ENCODE results near the gene BLTP3A.

BLTP3A gene

DNA sequence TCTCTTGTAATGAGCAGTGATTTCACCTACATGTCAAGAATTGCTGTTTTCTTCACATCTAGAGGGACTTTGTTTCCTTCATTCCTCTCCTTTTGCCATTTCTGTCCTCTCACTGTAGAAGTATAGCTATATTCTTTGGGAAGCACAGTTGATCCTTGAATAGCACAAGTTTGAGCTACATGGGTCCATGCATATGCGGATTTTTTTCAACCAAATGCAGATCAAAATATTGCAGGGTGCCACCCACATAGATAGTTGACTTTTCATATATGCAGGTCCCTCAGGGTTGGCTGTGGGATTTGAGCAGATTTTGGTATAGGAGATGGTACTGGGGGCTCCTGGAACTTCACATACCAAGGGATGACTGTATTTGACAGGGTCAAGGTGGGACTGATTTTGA, 41.1 kb downstream of the BLTP3A start:
- DNase-seq (ENCODE audit: low read depth in 1 of 2, low spot score in 1 of 2) = no peak

DNA sequence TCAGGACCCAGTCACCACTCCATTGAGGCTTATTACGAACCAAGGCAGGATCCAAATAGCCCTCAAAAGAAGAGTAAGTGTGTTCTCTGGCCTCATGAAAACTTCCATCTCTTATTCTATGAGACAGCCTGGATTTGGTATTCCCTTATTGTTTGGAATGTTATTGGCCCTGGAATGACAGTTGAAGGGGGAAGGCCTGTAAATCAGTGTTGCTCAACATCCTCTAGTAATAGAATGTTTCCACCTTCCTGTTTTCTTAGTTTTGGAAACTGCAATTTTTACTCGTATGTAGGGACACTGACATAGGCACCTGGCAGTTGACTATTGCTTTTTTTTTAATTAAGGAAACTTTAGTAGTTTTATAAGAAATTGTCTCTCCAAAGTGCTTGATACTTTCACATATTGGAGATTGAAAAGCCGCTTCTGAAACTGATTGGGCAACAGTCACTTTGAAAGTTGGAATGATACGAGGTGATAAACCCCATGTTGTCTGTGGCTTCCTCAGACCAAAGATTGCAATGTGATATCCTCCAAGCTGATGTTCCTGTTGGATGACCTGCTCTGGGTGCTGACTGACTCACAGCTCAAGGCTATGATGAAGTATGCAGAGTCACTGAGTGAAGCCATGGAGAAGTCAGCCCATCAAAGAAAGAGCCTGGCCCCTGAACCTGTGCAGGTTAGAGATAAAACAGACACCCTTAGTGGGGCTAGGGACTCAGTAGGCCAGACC, 43.1 kb downstream of the BLTP3A start:
- DNase-seq (ENCODE audit: low read depth in 1 of 2, low spot score in 1 of 2) = no peak

DNA sequence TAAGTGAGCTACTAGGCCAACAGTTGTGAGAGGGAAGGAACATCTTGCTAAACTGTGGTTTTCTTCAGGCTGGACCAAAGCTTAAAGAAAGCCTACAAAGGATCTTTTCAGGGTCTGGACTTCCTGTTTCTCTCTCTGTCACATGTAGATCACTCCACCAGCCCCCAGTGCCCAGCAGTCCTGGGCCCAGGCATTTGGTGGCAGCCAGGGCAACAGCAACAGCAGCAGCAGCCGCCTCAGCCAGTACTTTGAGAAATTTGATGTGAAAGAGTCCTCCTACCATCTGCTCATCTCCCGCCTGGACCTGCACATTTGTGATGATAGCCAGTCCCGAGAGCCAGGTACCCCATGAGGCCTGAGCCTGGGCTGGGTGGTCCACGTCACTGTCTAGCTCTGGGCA, 44.1 kb downstream of the BLTP3A start:
- no peak for DNase-seq (ENCODE audit: low read depth in 1 of 2, low spot score in 1 of 2)

DNA sequence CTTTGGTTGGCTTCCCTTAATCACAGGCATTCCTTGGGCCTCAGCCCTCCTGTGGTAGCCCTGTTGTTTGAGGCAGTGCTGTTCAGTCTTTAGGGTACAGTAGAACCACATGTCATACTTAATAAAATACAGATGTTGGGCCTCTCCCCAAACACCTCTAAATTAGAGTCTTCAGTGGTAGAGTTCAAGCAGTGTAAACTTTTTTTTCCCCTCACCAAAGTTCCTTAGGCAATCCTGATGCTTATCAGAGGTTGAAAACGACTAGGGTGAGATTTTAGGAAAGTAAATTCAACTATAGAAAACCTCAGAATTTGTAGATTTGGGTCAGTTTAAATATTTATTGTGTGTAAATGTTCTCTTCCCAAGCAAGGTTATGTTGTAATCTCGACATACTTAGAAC, 44.6 kb downstream of the BLTP3A start:
- no peak for DNase-seq (ENCODE audit: low read depth in 1 of 2, low spot score in 1 of 2)

DNA sequence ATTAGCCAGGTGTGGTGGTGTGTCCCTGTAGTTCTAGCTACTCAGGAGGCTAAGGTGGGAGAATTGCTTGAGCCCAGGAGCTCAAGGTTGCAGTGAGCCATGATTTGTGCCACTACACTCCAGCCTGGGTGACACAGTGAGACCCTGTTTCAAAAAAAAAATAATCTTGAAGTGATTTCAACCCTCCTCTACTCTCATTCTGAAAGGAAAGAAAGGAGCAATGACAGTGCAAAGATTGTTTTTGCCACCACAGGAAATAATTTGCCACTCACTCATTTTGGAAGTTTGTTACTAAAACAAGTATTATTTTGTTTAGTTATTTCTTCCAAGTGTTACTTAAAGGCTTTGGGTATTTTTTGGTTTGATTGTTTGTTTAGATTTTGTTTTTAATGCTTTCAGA, 45.6 kb downstream of the BLTP3A start:
- no peak for DNase-seq (ENCODE audit: low read depth in 1 of 2, low spot score in 1 of 2)

DNA sequence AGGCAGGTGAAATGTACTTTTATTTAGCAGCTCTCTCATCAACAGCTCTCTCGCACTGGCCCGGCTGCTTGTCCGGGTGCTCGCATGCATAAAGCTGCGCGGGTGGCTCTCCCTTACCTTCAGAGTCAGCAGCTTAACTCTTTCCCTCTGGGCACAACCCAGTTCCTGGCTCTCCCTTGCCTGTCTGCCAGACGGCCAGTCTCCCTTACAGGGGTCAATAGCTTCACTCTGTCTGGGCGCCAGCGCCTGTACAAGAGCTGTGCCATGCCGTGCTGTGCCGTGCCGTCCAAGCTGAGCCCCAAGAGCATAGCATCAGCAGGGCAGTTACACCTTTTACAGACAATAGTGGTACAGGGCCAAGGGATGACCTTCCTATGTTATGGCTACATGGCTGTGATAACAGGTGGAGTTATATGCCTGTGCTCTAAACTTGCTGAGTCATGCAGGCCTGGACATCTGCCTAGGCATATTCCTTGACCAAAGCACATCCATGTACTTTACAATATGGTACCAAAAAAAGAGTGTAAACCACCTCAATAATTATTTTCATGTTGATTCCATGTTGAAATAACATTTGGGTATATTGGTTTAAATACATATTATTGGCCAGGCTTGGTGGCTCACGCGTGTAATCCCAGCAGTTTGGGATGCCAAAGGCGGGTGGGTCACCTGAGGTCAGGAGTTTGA, 47.9 kb downstream of the BLTP3A start:
- DNase-seq (ENCODE audit: low read depth in 1 of 2, low spot score in 1 of 2) = no peak
